ENCODE measurements around the gene DDA1.

- TF ChIP-seq CTCF (IDR thresholded peaks at IDR 0.05; ENCODE audit: borderline replicate concordance, extremely low read depth, low read length, poor library complexity, severe bottlenecking) (no peak), EZH2 (IDR thresholded peaks at IDR 0.05; ENCODE audit: borderline replicate concordance, low read depth, low read length, severe bottlenecking) (no peak)
Observed at GRCh38 chr19:17321655-17322489, 12.5 kb downstream of the DDA1 start.
